PFSK-1 (cell line): ENCODE measurements around the gene ADGRF1.

Experiments used
- FOXP2 ChIP-seq: optimal IDR thresholded peaks from 2 replicates; pipeline ENCODE3; 2011; ENCODE audit warnings: borderline replicate concordance, control low read depth, inconsistent platforms; ENCODE audit not compliant: insufficient read depth; ENCODE audit errors: extremely low read length, extremely low read depth
- POLR2AphosphoS5 ChIP-seq: IDR thresholded peaks from 2 replicates; pipeline ENCODE4 v1.6.1; 2012; ENCODE audit warnings: low read depth, mild to moderate bottlenecking, control low read depth, low read length, moderate library complexity
- REST ChIP-seq, 2 experiments: IDR thresholded peaks; 2 replicates each; pipeline versions ENCODE4 v1.6.1 to v1.8.0; 2011 to 2012; ENCODE audit warnings: low read depth in 2 of 2, low read length in 2 of 2, control low read depth in 1 of 2, inconsistent platforms in 1 of 2, mild to moderate bottlenecking in 1 of 2, moderate library complexity in 1 of 2; ENCODE audit not compliant: insufficient read depth in 1 of 2
- SIN3A ChIP-seq: IDR thresholded peaks from 2 replicates; pipeline ENCODE4 v1.6.1; 2012; ENCODE audit warnings: mild to moderate bottlenecking, low read length, moderate library complexity, borderline replicate concordance; ENCODE audit not compliant: insufficient read depth
- TAF1 ChIP-seq: IDR thresholded peaks from 2 replicates; pipeline ENCODE4 v1.6.1; 2012; ENCODE audit warnings: low read length, control low read depth, borderline replicate concordance; ENCODE audit not compliant: insufficient read depth

GRCh38 chr6:46974786-46975185 lies 67.3 kb downstream of the ADGRF1 start:
- no peak for TF ChIP-seq REST (IDR thresholded peaks at IDR 0.05; ENCODE audit: insufficient read depth in 1 of 2, low read depth in 2 of 2, low read length in 2 of 2)
- no peak for TF ChIP-seq POLR2AphosphoS5
- TF ChIP-seq SIN3A, result no peak
- TF ChIP-seq TAF1, result no peak
- TF ChIP-seq FOXP2, result no peak
